ENCODE results near the gene OR2M3. TPM values are rescaled to one million over a fixed set of nuclear protein-coding genes. Genes with fewer than 3 reads are reported as not detected.
"Not testable (repeated sequence)": the region's sequence is repeated elsewhere in the genome, so short reads cannot be mapped to it uniquely, and the experiment has no call there.

The OR2M3 gene
- total and polyA plus RNA-seq, 7 donors, result not detected

DNA sequence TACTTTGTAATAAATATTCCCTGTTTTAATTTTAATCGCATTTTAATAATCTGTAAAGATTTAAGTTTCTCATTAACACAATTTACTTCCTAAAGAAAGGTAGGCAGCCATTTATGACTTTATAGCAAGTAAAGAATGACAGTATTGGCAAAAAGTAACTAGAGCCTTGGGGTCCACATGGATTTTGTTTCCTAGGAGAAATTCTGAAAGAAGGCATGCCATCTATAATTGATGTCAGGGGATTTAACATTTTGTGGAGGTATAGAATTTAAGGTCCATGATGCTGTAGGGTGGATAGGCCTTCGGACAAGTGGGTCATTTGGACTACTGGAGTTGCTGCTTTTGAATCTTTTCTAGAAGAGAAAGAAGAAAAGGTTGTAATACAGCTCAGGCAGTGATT is 34.1 kb downstream of the OR2M3 start, which contains the start of gene OR2M4:
Gene OR2M4 (plus strand): TSS at position 301 of the 400 bp plus-strand sequence. CDS start 7,512 bp downstream, outside the sequence.
- intact Hi-C loops (cut with DNase I), result no loop called here
- Histone ChIP-seq H3K27ac (no peak within 1 kb of the TSS), H3K9me3 (no peaks in the 10 kb centered on the region), H3K4me1 (no peaks in the 10 kb centered on the region), H3K4me3 (no peak within 1 kb of the TSS), H3K27me3 (ENCODE audit: insufficient read depth in 3 of 3, low read length in 2 of 3) (no peaks in the 10 kb centered on the region), H3K36me3 (ENCODE audit: insufficient read depth in 1 of 2, low read depth in 1 of 2) (no peaks in the 10 kb centered on the region)
- TF ChIP-seq, protein P1, sequence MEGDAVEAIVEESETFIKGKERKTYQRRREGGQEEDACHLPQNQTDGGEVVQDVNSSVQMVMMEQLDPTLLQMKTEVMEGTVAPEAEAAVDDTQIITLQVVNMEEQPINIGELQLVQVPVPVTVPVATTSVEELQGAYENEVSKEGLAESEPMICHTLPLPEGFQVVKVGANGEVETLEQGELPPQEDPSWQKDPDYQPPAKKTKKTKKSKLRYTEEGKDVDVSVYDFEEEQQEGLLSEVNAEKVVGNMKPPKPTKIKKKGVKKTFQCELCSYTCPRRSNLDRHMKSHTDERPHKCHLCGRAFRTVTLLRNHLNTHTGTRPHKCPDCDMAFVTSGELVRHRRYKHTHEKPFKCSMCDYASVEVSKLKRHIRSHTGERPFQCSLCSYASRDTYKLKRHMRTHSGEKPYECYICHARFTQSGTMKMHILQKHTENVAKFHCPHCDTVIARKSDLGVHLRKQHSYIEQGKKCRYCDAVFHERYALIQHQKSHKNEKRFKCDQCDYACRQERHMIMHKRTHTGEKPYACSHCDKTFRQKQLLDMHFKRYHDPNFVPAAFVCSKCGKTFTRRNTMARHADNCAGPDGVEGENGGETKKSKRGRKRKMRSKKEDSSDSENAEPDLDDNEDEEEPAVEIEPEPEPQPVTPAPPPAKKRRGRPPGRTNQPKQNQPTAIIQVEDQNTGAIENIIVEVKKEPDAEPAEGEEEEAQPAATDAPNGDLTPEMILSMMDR (IDR thresholded peaks at IDR 0.05), result no peak
- ATAC-seq, result no peak
- WGBS, 3 donors, result 63 to 78% (median 71%) methylated on average over 2 of the region's 2 CpGs
- DNase-seq, result no peak

DNA sequence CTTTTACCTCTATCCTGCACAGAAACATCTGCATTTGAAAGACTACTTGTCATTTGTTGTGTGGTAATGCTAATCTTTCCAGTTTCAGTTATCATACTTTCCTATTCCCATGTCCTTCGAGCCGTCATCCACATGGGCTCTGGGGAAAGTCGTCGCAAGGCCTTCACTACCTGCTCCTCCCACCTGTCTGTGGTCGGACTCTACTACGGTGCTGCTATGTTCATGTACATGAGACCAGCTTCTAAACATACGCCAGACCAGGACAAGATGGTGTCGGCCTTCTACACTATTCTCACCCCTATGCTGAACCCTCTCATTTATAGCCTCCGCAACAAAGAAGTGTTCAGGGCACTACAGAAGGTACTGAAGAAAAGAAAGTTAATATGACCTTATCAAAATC is 42.4 kb downstream of the OR2M3 start:
- Histone ChIP-seq H3K4me3 (no peak overlapping the region), H3K4me1 (no peaks in the 10 kb centered on the region), H3K27ac (no peak overlapping the region), H3K9me3 (no peaks in the 10 kb centered on the region), H3K36me3 (ENCODE audit: insufficient read depth in 1 of 2, low read depth in 1 of 2) (no peaks in the 10 kb centered on the region), H3K27me3 (ENCODE audit: insufficient read depth in 3 of 3, low read length in 2 of 3) (no peaks in the 10 kb centered on the region)
- intact Hi-C loops (cut with DNase I), result no loop called here
- no peak for DNase-seq
- 90 to 91% (median 90%) methylated on average over 9 of the region's 9 CpGs for WGBS, 3 donors
- TF ChIP-seq, protein P1 (IDR thresholded peaks at IDR 0.05), result no peak
- no peak for ATAC-seq

DNA sequence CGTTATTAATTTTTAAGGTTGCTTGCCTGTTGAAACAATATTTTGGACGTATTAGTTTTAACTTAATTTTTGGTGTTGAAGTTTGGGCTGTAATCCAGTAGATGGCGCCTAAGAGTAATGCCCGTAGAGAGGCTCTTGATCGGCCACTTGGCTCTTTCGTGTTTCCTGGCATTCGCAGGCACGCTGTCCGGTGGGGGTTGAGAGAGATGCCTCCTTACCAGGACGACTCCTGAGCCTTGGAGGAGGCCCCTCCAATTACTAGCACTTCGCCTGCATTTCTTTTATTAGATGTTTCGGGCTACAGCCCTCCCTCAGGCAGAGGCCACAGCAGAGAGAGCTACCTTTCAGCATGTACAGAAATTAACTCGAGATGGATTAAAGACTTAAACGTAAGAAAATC is 46.1 kb downstream of the OR2M3 start:
- no peak for ATAC-seq
- Histone ChIP-seq H3K27ac (no peak overlapping the region), H3K9me3 (no peaks in the 10 kb centered on the region), H3K4me3 (no peak overlapping the region), H3K4me1 (no peaks in the 10 kb centered on the region), H3K36me3 (ENCODE audit: insufficient read depth in 1 of 2, low read depth in 1 of 2) (no peaks in the 10 kb centered on the region), H3K27me3 (ENCODE audit: insufficient read depth in 3 of 3, low read length in 2 of 3) (no peaks in the 10 kb centered on the region)
- peak in 1 of 2 donors; percentile 29 for DNase-seq
- intact Hi-C loops (cut with DNase I), result no loop called here
- TF ChIP-seq, protein P1 (IDR thresholded peaks at IDR 0.05), result no peak
- 11 to 15% (median 15%) methylated on average over 14 of the region's 14 CpGs for WGBS, 3 donors

DNA sequence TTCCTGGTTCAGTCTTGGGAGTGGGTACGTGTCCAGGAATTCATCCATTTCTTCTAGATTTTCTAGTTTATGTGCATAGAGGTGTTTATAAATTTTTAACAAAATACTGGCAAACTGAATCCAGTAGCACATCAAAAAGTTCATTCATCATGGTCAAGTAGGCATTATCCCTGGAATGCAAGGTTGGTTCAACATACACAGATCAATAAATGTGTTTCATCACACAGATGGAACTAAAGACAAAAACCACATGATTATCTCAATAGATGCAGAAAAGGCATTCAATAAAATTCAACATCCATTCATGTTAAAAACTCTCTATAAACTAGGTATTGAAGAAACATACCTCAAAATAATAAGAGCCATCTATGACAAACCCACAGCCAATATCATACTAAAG is 62.2 kb downstream of the OR2M3 start:
- WGBS, 3 donors, result 55 to 70% (median 66%) methylated on average over 1 of the region's 1 CpG
- H3K27ac ChIP-seq; H3K36me3 ChIP-seq (ENCODE audit: insufficient read depth in 1 of 2, low read depth in 1 of 2); H3K9me3 ChIP-seq; H3K27me3 ChIP-seq (ENCODE audit: insufficient read depth in 3 of 3, low read length in 2 of 3); ATAC-seq; intact Hi-C loops (cut with DNase I); DNase-seq; H3K4me3 ChIP-seq; H3K4me1 ChIP-seq: not testable (repeated sequence)

Other genes starting within 250 kb of the OR2M3 start
- gene OR2L8, start 248.4 kb upstream of the OR2M3 start, total RNA-seq, result not detected
- gene OR2L8, start 248.4 kb upstream of the OR2M3 start, polyA plus RNA-seq, result not detected
- not detected for gene OR2AK2, start 232.0 kb upstream of the OR2M3 start, total RNA-seq
- not detected for gene OR2AK2, start 232.0 kb upstream of the OR2M3 start, polyA plus RNA-seq
- not detected for gene OR2L5, start 183.6 kb upstream of the OR2M3 start, total RNA-seq
- gene OR2L5, start 183.6 kb upstream of the OR2M3 start, polyA plus RNA-seq, result not detected
- gene OR2L2, start 167.2 kb upstream of the OR2M3 start, total RNA-seq, result not detected
- not detected for gene OR2L2, start 167.2 kb upstream of the OR2M3 start, polyA plus RNA-seq
- gene OR2L3, start 150.4 kb upstream of the OR2M3 start, total RNA-seq, result not detected
- gene OR2L3, start 150.4 kb upstream of the OR2M3 start, polyA plus RNA-seq, result not detected
- not detected for gene OR2L13, start 102.1 kb upstream of the OR2M3 start, total RNA-seq
- not detected for gene OR2L13, start 102.1 kb upstream of the OR2M3 start, polyA plus RNA-seq
- gene OR2M5, start 52.1 kb upstream of the OR2M3 start, total RNA-seq, result not detected
- gene OR2M5, start 52.1 kb upstream of the OR2M3 start, polyA plus RNA-seq, result not detected
- gene OR2M2, start 22.4 kb upstream of the OR2M3 start, total RNA-seq, result not detected
- gene OR2M2, start 22.4 kb upstream of the OR2M3 start, polyA plus RNA-seq, result not detected
- not detected for gene OR2M4, start 34.2 kb downstream of the OR2M3 start, total RNA-seq
- gene OR2M4, start 34.2 kb downstream of the OR2M3 start, polyA plus RNA-seq, result not detected
- not detected for gene OR2T33, start 80.7 kb downstream of the OR2M3 start, total RNA-seq
- gene OR2T33, start 80.7 kb downstream of the OR2M3 start, polyA plus RNA-seq, result not detected
- not detected for gene OR2T12, start 106.2 kb downstream of the OR2M3 start, total RNA-seq
- gene OR2T12, start 106.2 kb downstream of the OR2M3 start, polyA plus RNA-seq, result not detected
- gene OR2M7, start 127.3 kb downstream of the OR2M3 start, total RNA-seq, result not detected
- not detected for gene OR2M7, start 127.3 kb downstream of the OR2M3 start, polyA plus RNA-seq
- not detected for gene OR14C36, start 151.5 kb downstream of the OR2M3 start, total RNA-seq
- not detected for gene OR14C36, start 151.5 kb downstream of the OR2M3 start, polyA plus RNA-seq
- gene OR2T4, start 164.4 kb downstream of the OR2M3 start, total RNA-seq, result not detected
- gene OR2T4, start 164.4 kb downstream of the OR2M3 start, polyA plus RNA-seq, result not detected
- not detected for gene OR2T6, start 178.5 kb downstream of the OR2M3 start, total RNA-seq
- not detected for gene OR2T6, start 178.5 kb downstream of the OR2M3 start, polyA plus RNA-seq
- gene OR2T1, start 205.8 kb downstream of the OR2M3 start, total RNA-seq, result not detected
- gene OR2T1, start 205.8 kb downstream of the OR2M3 start, polyA plus RNA-seq, result not detected
- not detected for gene OR2T2, start 248.4 kb downstream of the OR2M3 start, total RNA-seq
- not detected for gene OR2T2, start 248.4 kb downstream of the OR2M3 start, polyA plus RNA-seq

Data from psoas muscle (tissue), 8 donors.